AG20443 (cell line): ENCODE measurements around the gene CIC.
A peak's percentile ranks its signal among the peaks of the same experiment; 100 is the strongest.

ENCODE experiments used
- DNase-seq: peaks from one replicate; pipeline ENCODE4 v3.0.0; 2012; ENCODE audit warnings: low spot score, mixed read lengths

CIC gene

DNA sequence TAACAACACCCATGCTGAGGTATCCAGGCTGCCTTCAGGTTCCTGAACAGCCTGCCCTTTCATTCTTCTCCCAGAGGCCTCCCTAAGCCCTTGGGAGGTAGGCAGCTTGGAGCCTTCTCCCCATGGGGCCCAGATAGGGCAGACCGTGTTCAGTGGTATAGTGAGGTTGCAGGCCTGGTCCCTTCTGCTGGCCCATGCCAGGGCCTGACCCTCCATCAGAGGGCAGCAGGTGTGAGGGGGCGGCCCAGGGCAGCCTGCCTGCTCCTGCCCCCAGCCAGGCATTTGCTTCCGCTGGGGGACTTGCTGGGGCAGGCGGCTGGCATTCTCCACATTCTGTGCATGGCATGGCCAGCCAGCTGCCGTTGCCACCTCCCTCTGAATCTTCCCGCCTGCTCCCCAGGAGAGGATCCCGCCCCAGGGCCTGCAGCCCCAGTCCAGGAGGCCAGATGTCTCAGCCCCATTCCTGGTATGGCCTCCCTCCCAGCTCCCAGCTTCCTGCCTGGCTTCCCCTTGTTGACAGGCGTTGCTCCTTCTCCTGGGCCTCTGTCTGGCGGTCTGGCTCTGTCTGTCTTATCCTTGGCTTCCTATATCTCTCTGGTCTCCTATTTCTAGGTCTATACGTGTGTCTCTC, 8.9 kb downstream of the CIC start:
- peak; percentile 53 for DNase-seq

- no peak for DNase-seq
These were observed 9.6 kb downstream of the CIC start for GRCh38 chr19:42278452-42279154.

- no peak for DNase-seq
These were observed 10.3 kb downstream of the CIC start for GRCh38 chr19:42279155-42279901.

- peak; percentile 92 for DNase-seq
These were observed 11.1 kb downstream of the CIC start for GRCh38 chr19:42279902-42280814.

DNA sequence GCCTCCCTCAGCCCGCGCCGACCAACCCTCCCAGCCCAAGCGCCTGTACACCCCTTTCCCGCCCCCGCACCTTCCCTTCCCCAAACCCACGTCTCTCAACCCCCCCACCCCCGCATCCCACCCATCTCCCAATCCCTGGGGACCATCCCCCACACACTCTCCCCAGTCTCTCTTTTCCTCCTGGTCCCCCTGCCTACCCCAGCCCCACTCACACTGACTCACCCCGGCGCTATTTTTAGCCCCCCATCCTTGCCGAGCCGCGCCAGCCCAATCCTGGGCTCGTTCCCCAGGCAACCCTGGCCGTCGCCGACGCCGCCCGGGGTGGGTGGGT, 11.7 kb downstream of the CIC start:
- DNase-seq: peak; percentile 47

DNA sequence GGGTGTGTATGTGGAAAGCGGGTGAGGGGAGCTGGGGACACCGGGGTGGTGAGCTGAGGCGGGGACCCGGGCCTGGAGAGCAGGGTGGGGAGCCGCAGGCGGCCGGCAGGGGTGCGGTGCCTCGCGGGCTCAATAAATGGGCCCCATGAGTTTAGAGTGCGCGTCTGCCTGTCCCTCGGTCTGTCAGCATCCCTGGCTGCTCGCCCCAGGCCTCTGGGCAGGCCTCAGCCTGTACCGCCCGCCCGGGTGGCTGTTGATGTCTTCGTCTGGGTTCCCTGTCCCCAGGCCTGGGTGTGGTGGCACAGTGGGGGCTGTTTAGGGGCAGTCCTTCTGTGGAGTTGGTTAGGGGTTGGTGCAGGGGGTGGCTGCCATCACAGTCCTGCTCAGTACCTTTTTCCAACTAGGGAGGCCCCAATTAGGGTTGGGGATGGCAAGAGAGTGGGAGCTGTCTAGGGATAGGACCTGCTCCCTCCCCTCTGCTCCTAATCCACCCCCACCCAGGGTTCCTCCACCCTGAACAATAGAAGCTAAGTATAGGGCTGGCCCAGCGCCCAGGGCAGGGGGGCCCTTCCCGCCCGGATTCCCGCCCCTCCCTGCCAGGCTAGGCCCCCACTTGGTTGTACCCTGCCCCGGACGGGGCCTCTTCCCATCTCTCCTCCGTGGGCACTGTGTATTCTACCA, 12.2 kb downstream of the CIC start:
- DNase-seq: peak; percentile 34

DNA sequence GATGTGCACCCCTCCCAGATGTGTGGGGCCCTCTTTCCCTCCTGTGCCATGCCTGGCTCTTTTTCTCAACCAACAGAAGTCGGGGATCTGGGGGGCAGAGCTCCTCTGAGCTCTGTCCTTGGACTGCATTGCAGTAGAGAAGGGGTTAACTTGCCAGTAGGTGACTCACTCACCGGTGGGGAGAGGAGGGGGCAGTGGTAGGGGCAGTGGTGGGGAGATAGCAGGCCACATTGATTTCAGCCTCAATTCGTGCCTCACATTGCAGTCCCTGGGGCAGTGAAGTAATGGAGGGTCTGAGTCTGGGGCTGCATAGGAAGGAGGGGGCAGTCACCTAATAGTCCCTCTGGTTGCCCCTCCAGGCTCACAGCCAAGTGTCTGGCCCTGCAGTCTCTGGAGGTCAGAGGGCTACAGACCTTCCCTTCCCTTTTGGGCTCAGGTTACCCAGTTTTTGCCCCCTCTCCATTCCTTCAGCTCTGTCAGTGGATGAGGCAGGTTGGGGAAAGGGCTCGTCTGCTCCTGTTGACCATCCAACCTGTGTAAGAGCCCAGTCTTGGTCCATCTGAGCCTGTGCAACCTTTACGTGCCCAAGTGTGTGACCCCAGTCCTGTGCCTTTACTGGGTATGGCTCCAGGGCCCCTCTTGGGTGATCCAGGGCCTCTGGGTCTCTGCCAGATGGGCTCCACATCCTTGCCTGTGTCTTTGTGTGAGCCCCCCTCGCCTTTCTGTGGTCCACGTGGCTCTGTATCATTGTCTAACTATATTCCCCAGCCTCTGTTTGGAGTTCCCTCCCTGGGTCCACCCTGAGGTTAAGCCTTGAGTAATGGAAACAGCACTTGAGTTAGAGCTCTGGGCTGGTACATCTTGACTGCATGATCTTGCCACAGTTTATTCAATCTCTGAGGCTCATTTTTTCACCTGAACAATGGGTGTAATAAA, 13.0 kb downstream of the CIC start:
- DNase-seq: no peak

DNA sequence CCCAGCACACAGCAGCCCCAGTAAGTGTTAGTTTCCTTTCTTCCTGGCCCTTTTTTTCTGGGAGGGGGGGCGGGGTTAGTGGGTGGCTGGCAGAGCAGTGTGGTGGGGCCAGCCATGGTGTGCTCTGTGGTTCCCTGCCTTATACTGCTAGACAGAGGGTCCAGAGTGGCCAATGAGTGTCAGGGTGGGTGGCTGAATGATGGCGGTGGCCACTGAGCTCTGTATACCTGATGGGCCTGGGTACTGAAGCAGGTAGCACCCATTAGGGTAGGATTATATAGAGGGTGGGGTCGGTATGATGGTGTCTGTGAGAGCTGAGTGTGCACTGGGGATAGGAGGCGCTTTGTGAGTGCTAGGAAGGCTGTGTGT, 13.8 kb downstream of the CIC start:
- DNase-seq: no peak

DNA sequence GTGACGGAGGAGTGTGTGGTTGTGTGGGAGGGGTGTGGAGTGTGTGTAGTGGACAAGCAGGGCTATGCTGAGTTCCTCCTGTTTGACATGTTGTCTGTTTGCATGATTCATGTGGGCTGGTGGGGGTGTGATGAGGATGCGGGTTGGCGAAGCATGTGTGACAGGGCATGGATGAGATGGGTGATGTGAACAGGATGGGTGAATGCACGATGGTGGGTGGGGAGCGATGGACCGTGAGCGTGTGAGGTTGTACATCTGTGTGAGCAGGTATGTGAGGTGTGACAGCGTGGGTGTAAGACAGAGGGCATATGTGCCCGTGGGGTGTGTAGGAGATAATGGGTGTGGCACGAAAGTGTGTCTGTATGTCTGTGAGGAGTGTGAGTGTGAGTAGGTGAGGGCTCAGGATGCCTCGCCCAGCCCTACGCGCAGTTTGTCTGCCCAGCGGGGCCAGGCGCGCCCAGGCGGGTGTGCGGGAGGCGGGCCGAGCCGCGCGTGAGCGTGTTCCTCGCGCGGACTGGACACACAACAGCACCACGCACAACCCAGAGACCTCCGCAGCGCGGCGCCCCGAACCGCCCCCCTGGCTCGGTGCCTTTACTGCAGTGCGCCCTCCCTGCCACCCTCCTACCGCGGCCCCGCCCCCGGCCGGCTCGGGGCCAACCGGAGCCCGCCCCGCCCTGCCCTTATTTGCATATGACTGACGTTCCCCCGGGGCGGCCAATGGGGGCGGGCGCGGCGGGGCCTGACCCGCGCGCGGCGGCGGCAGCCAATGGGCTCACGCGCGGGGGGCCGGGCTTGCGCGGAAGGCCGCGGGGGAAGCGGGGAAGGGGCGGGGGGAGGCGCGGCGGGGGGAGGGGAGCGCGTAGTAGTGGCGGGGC, 14.4 kb downstream of the CIC start:
- peak; percentile 96 for DNase-seq

DNA sequence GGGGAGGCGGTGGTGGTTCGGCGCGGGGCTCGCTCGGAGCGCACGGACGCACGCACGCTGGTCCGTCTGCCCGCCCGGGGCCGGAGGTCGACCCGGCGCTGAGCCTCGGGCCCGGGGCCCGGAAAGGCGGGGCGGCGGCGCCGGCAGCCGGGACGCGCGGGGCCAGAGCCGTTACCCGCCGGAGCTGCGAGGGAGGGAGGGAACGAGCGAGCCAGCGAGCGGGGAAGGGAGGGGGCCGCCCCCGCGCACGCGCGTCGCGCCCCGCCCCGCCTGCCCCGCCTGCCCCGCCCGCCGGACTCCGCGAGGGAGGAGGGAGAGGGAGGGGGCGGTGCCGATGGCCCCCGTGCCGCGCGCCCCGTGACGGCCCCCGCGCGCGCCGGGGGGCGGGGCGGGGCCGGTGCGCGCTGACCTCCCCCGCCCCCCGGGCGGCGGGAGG, 15.0 kb downstream of the CIC start:
- peak; percentile 98 for DNase-seq

GRCh38 chr19:42284591-42285341, 15.7 kb downstream of the CIC start:
- DNase-seq: no peak

- no peak for DNase-seq
These were observed 16.5 kb downstream of the CIC start for GRCh38 chr19:42285541-42285941.

DNA sequence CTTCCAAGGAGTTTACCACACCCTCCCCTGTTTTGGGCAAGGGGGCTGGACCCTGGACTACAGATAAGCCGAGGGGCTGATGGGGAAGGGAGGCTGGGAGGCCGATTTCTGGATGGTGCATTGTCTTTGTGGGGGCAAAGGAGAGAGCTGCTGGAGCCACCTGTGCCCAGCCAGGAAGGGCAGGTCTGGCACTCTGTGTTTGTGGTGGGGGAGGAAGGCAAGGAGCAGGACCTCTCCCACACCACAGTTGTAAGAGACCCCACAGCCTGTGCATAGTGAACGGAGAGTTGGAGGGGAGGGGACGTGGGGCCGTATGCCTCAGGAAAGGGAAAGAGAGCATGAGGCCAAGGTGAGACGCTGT, 16.9 kb downstream of the CIC start:
- no peak for DNase-seq

DNA sequence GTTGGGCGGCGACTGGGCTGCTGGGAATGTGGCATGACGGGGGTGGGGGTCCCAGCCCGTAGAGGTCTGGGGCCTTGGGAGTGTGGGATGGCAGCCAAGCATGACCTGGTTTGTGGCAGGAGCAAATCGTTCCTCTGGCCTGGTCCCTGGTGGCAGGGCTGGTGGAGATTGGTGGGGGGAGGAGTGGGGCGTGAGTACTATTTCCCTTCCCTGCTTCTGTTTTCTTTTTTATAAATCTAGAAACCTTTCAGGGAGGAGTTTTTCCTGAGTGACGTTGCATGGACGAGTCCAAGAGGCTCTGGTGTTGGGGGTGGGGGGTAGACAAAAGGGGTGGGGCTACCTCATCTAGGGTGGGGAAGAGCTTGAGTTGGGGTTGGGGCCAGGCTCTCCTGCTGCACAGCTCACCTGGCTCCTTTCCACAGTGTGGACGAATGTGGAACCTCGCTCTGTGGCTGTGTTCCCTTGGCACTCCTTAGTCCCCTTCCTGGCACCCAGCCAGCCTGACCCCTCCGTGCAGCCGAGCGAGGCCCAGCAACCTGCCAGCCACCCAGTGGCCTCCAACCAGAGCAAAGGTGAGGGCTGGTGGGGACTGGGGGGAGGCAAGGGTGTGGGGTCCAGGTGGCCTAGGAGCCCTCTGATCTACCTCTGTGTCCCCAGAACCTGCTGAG, 17.4 kb downstream of the CIC start:
- DNase-seq: no peak

GRCh38 chr19:42287017-42287826, 18.2 kb downstream of the CIC start:
- DNase-seq: no peak

- DNase-seq: no peak
These were observed 18.7 kb downstream of the CIC start for GRCh38 chr19:42287827-42288107.

DNA sequence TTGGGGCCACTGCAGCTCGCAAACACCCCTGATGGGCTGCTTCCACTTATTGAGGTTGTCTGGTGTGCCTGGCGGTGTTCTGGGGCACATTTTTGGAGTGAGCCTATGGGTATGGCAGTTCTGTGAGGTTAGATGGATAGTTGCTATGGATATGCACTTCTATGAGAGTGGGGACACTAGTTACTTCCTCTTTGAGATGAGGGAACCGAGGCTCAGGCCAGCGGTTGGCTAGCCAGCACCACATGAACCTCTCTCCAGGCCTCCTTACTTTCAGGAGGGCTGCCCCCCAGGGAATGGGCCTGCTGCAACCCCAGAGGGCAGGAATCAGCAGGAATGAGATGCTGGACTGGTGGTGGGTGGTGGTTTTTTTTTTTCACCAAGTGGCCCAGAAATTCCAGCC, 19.3 kb downstream of the CIC start:
- no peak for DNase-seq
